HUES6 (cell line): ENCODE results near the gene CAMTA2.

Source experiments
- H3K27ac ChIP-seq: 2 replicates; pipeline ENCODE4 v1.7.0; 2013; ENCODE audit warnings: low read depth, mild to moderate bottlenecking, low read length, inconsistent platforms
- H3K27me3 ChIP-seq: 2 replicates; pipeline ENCODE4 v1.6.1; 2013; ENCODE audit warnings: low read length; ENCODE audit not compliant: control insufficient read depth, insufficient read depth
- H3K36me3 ChIP-seq: 2 replicates; pipeline ENCODE4 v1.6.1; 2013; ENCODE audit warnings: low read length; ENCODE audit not compliant: control insufficient read depth, insufficient read depth
- H3K4me1 ChIP-seq: 2 replicates; pipeline ENCODE4 v1.6.1; 2013; ENCODE audit warnings: low read length; ENCODE audit not compliant: control insufficient read depth, insufficient read depth
- H3K4me3 ChIP-seq: 2 replicates; pipeline ENCODE4 v1.5.1; 2013; ENCODE audit warnings: low read depth, low read length
- H3K9ac ChIP-seq: one replicate; pipeline ENCODE4 v1.6.1; 2013; ENCODE audit warnings: mild to moderate bottlenecking, low read length
- H3K9me3 ChIP-seq: 2 replicates; pipeline ENCODE4 v1.6.1; 2013; ENCODE audit warnings: low read depth, low read length; ENCODE audit not compliant: control insufficient read depth, insufficient read depth

The CAMTA2 gene

GRCh38 chr17:4945176-4945943, 42.1 kb downstream of the CAMTA2 start:
- peak overlapping the region; percentile 29 for H3K9ac ChIP-seq
- peaks cover 28% of the 10 kb centered on the region for H3K4me1 ChIP-seq
- H3K9me3 ChIP-seq, result no peaks in the 10 kb centered on the region
- peaks cover 59% of the 10 kb centered on the region for H3K36me3 ChIP-seq
- no peaks in the 10 kb centered on the region for H3K27me3 ChIP-seq
- peak overlapping the region; percentile 8; the same call in 1 of the 2 replicates for H3K27ac ChIP-seq
- H3K4me3 ChIP-seq, result peak overlapping the region; percentile 20

GRCh38 chr17:4944554-4945175, 42.8 kb downstream of the CAMTA2 start:
- peak overlapping the region; percentile 8; the same call in 1 of the 2 replicates for H3K27ac ChIP-seq
- H3K4me3 ChIP-seq, result no peak overlapping the region
- H3K36me3 ChIP-seq, result peaks cover 59% of the 10 kb centered on the region
- H3K9ac ChIP-seq, result peak overlapping the region; percentile 29
- H3K4me1 ChIP-seq, result peaks cover 27% of the 10 kb centered on the region
- no peaks in the 10 kb centered on the region for H3K27me3 ChIP-seq
- H3K9me3 ChIP-seq, result no peaks in the 10 kb centered on the region

- H3K27me3 ChIP-seq, result no peaks in the 10 kb centered on the region
- no peaks in the 10 kb centered on the region for H3K9me3 ChIP-seq
- peak overlapping the region; percentile 8; the same call in 1 of the 2 replicates for H3K27ac ChIP-seq
- H3K9ac ChIP-seq, result peak overlapping the region; percentile 29
- peaks cover 59% of the 10 kb centered on the region for H3K36me3 ChIP-seq
- H3K4me3 ChIP-seq, result no peak overlapping the region
- peaks cover 27% of the 10 kb centered on the region for H3K4me1 ChIP-seq
These were observed 43.3 kb downstream of the CAMTA2 start for GRCh38 chr17:4944163-4944553.

GRCh38 chr17:4942760-4943508, 44.5 kb downstream of the CAMTA2 start:
- Histone ChIP-seq H3K9ac (no peak overlapping the region), H3K27me3 (no peaks in the 10 kb centered on the region), H3K36me3 (peaks cover 62% of the 10 kb centered on the region), H3K4me1 (peaks cover 33% of the 10 kb centered on the region), H3K27ac (no peak overlapping the region), H3K9me3 (no peaks in the 10 kb centered on the region), H3K4me3 (no peak overlapping the region)

GRCh38 chr17:4941319-4941610, 46.2 kb downstream of the CAMTA2 start:
- H3K4me1 ChIP-seq, result peaks cover 27% of the 10 kb centered on the region
- peak overlapping the region; percentile 94 for H3K4me3 ChIP-seq
- no peaks in the 10 kb centered on the region for H3K9me3 ChIP-seq
- H3K27me3 ChIP-seq, result no peaks in the 10 kb centered on the region
- H3K9ac ChIP-seq, result peak overlapping the region; percentile 97
- no peak overlapping the region for H3K27ac ChIP-seq
- peaks cover 64% of the 10 kb centered on the region for H3K36me3 ChIP-seq

GRCh38 chr17:4940555-4941318, 46.7 kb downstream of the CAMTA2 start:
- H3K4me1 ChIP-seq, result peaks cover 23% of the 10 kb centered on the region
- H3K27ac ChIP-seq, result peak overlapping the region; percentile 96
- H3K9ac ChIP-seq, result peak overlapping the region; percentile 97
- peak overlapping the region; percentile 94 for H3K4me3 ChIP-seq
- peaks cover 62% of the 10 kb centered on the region for H3K36me3 ChIP-seq
- H3K27me3 ChIP-seq, result no peaks in the 10 kb centered on the region
- H3K9me3 ChIP-seq, result no peaks in the 10 kb centered on the region

- peak within 1 kb of the TSS; percentile 97 for H3K9ac ChIP-seq
- peak within 1 kb of the TSS; percentile 96 for H3K27ac ChIP-seq
- no peaks in the 10 kb centered on the region for H3K27me3 ChIP-seq
- H3K4me3 ChIP-seq, result peak within 1 kb of the TSS; percentile 94
- H3K36me3 ChIP-seq, result peaks cover 57% of the 10 kb centered on the region
- H3K4me1 ChIP-seq, result peaks cover 15% of the 10 kb centered on the region
- no peaks in the 10 kb centered on the region for H3K9me3 ChIP-seq
These were observed 47.5 kb downstream of the CAMTA2 start, which contains the start of the genes RNF167 and SLC25A11 for GRCh38 chr17:4939796-4940554. Gene RNF167, plus strand, starts transcription at chr17:4940268. Its CDS starts 642 bp downstream, at chr17:4940910. Gene SLC25A11, minus strand, starts transcription at chr17:4940046. Its CDS starts 136 bp downstream, at chr17:4939910.

- H3K9me3 ChIP-seq, result no peaks in the 10 kb centered on the region
- H3K27ac ChIP-seq, result peak overlapping the region; percentile 96
- peaks cover 52% of the 10 kb centered on the region for H3K36me3 ChIP-seq
- peaks cover 11% of the 10 kb centered on the region for H3K4me1 ChIP-seq
- peak overlapping the region; percentile 94 for H3K4me3 ChIP-seq
- H3K27me3 ChIP-seq, result no peaks in the 10 kb centered on the region
- H3K9ac ChIP-seq, result peak overlapping the region; percentile 97
These were observed 48.0 kb downstream of the CAMTA2 start for GRCh38 chr17:4939546-4939795.

GRCh38 chr17:4938688-4939545, 48.6 kb downstream of the CAMTA2 start:
- Histone ChIP-seq H3K27me3 (no peaks in the 10 kb centered on the region), H3K4me1 (peaks cover 12% of the 10 kb centered on the region), H3K9ac (peak overlapping the region; percentile 97), H3K27ac (peak overlapping the region; percentile 96), H3K4me3 (peak overlapping the region; percentile 94), H3K36me3 (peaks cover 46% of the 10 kb centered on the region), H3K9me3 (no peaks in the 10 kb centered on the region)
